SHP77 (cell line): ENCODE results near the gene P4HA2.
"Not testable (repeated sequence)": the region's sequence is repeated elsewhere in the genome, so short reads cannot be mapped to it uniquely, and the experiment has no call there.

Experiments
- DNase-seq, 2 experiments: peaks; one replicate each; lab custom pipeline; 2025; lab: John Stamatoyannopoulos, UW

Gene P4HA2

DNA sequence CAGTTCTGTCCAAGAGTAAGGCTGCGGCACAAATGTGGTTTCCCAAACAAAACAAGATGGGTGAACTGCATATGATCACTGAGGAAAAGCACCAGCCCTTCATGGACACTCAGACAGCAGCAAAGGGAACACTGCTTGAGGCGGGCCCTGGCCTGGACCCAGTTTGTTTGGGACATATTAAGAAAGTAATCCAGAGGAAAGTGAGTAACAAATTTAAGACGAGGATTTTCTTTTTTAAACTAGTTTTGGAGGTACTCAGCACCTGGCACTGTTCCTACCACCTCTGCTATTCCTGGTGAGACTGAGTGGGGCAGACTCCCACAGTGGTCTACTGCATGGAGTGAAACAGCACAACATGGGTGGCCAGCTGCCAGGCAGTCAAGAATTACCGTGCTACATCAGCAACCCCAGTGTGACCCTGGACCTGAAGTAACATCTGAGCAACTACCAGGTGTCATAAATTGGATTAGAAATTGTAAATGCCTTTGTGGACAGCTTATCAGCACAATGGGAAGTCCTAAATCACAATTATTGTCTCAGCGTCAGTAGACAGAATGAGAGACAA is 28.5 kb downstream of the P4HA2 start:
- DNase-seq = no peak

DNA sequence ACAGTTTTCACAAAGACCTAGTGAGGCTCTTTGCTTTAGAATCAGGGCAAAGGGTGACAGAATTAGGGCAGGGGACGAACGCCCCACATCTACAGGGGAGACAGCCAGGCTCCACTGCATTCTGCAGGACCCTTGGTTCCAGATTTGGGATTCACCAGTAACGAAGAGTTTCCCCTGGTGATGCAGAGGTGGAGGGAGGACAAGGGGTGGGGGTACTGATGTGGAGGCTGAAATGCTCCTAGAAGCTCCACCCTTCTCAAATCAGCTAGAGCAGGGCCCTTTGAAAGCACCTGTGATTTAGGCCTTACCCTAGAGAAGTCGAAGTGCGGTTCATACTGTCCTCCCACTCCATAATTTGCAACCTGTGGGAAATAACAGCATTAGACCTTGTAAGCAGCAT is 29.1 kb downstream of the P4HA2 start:
- no peak for DNase-seq

DNA sequence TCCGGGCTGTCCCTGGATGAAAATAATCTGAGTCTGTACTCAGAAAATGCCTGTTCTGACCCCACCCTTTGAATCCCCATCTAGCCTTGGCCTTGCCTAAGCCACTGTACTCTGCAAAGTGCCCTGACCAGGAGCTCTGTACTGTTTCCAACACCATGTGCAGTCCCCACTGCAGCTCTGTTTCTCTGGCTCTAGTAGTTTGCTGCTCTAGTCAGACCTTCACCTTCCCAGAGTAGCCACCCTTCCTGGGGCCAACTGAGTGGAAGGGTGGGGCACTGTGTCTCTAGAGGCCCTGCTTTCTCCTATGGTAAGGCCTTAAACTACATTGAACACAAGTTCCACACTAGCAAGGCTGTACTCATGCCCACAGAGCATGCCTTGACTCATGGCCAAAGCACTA is 31.9 kb downstream of the P4HA2 start:
- DNase-seq = no peak

DNA sequence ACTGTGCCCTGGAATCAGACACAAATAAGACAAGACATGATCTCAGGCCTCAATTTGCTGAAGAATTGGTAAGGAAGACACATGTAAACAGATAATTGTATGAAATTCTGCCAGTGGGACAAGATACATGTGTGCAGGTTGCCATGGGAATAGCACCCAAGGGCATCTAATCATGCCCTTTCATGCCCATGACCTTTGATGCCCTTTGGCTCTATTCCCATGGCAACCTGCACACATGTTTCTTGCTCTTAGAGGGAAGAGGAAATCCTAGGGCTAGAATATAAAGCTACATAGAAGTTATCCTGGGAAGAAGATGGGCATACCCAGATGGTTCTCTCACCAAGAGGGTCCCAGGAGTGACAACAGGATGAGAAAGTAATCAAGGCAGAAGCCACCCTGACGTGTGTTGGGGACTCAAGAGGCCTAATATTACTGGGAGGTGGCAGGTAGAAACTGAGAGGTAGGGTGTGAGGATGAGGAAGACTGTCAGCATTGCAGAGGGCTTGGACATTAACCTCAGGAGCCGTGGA is 34.4 kb downstream of the P4HA2 start:
- no peak for DNase-seq

DNA sequence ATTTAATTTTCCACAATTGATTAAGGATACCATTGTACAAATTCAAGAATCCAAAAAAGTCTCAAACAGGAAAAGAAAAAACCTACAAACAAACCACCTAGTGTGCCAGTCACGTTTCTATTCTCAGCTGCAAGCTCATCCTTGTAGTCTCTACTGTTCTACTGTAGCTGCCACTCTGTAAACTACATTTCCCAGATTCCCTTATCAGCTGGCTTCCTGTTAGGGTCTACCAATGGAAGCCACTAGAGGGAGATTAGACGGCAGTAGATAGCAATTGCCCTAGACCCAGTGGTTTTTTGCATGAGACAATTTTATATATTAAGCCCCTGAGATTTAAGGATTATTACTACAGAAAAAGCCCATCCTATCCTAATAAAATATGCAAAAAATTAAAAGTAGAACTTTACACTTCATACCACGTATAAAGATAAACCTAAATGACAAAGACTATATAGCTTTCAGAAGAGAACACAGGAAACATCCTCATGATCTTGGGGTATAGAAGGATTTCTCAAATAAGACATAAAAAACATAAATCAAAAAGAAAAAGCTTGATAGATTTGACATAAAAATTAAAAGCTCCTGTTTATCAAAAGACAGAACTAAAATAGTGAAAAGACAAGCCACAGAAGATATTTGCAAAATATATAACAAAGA is 37.4 kb downstream of the P4HA2 start:
- peak; percentile 70 to 78 for DNase-seq

DNA sequence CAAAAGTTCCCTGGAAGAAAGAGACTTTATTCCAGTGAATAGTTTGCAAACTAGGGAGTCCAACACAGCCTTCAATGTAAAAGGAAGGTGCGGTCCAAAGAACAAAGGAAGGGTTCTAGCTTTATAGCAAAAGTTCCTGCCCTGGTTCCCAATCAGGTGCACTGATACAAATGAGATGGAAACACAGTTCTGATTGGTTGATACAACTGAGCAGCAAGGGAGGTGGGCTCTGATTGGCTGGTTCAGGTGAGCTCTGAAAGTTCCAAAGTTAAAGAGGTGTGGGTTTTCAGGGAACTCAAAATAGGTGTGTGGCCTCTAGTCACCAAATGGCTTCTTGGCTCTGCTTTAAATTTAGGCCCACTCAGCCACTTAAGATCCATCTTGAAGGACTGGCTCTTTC is 43.1 kb downstream of the P4HA2 start:
- no peak for DNase-seq

DNA sequence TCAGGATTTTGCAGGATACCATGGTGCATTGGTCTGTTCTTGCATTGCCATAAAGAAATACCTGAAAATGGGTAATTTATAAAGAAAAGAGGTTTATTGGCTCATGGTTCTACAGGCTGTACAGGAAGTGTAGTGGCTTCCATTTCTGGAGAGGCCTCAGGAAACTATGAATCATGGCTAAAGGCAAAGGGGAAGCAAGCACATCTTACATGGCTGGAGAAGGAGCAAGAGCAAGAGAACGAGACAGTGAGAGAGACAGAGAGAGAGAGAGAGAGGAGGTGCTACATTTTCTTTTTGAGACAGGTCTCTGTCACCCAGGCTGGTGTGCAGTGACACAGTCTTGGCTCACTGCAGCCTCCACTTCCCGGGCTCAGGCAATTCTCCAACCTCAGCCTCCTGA is 43.9 kb downstream of the P4HA2 start:
- no peak for DNase-seq

DNA sequence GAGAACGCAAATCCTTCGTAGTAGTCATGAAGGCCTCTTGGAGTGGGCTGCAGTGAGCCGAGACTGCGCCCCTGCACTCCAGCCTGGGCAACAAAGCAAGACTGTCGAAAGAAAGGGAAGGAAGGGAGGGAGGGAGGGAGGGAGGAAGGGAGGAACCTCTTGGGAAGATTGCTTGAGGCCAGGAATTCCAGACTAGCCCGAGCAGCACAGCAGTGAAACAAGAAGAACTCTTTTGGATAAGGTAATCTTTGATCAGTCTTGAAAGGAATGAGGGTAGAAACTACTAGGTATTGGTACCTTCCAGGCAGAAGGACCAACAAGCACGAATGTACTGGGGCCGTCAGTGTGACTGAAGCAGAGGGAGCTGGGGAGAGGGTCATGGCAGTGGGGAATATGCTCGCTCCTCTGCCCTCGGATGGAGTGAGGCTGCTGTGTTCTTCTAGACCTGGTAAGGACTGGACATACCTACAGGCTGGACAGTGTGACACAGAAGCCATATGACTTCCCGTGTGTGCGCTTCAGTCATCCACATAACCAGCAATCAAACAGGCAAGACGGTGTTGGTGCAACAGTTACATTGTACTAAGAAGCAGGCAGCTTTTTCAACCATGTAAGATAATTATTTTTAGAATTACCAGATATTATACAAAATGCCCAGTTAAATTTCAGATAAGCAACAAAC is 45.2 kb downstream of the P4HA2 start:
- DNase-seq = no peak

DNA sequence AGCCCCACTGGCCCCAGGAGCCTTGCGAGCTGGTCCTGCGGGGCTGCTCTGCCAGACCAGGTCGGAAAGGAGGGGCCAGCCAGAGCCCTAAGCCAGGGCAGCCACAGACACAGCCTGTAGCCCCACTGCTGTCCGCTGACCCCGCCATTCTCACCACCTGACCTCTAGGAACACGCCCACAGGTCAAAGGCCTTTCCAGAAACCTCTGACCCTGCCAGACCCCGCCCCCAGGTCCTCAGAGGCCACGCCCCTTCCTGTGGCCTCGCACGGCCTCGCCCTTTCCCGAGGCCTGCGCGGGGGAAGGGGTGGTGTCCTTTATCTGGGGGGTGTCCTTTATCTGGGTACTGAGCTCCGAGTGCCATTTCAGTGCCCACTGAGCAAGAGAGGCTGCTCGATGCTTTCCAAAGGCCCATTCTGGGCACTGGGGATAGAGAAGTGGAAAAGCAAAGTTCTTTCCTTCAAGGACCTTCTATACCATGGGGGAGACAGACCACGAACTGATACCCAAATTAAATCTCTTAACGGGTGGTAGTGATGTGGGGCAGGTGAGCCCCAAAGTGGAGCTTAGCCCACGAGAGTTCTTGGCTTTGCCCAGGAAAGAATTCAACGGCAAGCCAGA is 46.5 kb downstream of the P4HA2 start:
- no peak for DNase-seq

DNA sequence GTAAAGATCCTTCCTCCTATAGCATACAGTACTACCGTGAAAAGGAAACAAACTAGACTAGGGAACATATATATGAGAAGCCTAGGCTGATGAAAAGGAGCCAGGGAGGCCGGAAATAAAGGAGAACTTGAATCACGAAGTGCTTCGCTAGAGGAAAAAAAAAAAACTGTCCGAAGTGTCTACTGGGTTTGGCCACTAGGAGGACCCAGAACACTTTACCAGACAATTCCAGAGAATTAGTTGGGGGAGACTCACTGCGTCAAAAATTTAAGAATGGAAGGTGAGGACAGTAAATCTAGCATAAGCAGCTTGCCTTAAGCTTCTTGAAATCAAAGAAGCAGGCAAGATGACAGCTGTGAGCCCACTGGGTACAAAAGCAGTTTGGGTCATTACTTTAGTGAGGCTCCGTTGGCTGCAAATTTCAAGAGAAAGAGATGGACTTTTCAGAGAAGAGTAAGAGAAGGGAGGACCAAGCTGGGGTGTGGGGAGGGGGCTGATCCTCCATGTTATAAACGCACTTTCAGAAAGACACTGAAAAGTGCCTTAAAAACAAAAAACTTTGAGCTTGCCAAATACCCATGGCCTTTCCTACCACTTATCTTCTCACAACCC is 47.4 kb downstream of the P4HA2 start:
- DNase-seq = peak; percentile 27 to 58

DNA sequence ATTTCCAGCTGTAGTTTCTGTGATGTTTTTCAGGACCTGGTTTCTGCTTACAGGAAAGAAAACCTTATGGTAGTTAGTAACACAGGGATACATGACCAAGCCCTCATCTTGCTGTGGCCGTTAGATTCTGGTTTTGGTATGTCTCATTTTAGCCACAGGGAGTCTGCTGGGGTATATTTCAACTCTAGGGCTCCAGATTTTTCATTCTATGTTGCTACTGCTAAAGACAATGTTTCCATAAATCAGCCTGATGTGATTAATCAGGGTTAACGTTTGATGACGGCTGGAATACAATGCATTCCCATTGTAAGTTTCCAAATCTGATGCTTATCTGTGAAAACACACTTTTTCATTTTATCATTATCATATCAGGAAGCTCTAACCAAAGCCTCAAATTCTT is 48.2 kb downstream of the P4HA2 start:
- no peak for DNase-seq

DNA sequence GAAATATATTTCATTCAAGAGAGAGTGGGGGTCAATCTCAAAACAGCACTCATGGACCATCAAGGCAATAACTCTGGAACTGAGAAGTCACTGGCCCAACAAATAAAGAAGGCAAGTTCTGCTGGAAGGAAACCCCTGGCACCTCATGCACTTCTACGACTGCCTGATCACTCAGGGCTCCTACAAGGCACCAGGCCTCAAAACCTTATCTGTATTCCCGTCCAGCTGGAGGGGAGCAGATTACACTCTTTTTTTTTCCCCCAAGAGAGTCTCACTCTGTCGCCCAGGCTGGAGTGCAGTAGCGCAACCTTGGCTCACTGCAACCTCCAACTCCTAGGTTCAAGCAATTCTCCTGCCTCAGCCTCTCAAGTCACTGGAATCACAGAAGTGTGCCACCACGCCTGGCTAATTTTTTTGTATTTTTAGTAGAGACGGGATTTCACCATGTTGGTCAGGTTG is 49.9 kb downstream of the P4HA2 start:
- DNase-seq = no peak

DNA sequence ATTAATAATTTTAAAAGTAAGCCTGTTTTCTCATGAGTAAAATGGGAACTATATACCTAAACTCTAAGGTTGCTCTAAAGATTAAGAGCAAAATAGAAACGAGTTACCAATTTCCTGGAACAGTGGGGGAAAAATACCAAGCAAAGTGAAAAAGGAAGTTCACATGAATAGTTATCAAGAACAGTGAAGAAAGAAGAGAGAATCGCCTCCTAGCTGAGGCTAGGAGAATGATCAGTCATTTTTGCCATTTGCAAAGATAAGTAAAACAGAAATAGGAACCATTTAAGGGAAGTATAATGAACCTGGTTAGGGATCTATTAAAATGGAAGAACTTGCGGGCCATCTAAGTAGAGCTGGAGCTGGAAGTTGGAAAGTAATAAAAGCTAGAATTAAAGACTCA is 50.7 kb downstream of the P4HA2 start:
- DNase-seq = no peak

DNA sequence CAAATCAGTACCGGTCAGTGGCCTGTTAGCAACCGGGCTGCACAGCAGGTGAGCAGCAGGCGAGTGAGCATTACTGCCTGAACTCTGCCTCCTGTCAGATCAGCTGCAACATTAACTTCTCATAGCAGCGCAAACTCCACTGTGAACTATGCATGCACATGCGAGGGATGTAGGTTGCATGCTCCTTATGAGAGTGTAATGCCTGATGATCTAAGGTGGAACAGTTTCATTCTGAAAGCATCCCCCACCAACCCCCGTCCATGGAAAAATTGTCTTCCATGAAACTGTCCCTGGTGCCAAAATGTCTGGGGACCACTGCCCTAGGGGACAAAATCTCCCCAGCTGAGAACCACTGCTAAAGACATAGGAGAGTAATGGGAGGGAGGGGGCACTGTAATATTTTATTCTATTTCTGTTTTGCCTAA is 51.1 kb downstream of the P4HA2 start:
- no peak for DNase-seq

DNA sequence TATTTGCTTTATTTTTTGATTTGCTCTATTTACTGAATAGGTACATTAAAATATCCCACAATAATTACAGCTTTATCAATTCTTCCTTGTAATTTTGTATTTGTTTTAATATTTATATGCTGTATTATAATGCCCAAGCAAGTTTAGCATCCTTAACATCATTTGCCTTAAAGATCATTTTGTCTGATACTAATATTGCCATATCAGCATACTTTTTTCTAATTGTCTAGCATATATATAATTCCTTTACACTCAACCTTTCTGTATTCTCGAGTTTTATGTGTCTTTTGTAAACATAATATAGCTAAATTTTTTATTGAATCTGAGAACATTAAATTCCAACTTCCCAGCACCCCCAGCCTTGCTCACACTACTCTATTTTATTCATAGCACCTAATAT is 64.7 kb downstream of the P4HA2 start:
- no peak for DNase-seq

DNA sequence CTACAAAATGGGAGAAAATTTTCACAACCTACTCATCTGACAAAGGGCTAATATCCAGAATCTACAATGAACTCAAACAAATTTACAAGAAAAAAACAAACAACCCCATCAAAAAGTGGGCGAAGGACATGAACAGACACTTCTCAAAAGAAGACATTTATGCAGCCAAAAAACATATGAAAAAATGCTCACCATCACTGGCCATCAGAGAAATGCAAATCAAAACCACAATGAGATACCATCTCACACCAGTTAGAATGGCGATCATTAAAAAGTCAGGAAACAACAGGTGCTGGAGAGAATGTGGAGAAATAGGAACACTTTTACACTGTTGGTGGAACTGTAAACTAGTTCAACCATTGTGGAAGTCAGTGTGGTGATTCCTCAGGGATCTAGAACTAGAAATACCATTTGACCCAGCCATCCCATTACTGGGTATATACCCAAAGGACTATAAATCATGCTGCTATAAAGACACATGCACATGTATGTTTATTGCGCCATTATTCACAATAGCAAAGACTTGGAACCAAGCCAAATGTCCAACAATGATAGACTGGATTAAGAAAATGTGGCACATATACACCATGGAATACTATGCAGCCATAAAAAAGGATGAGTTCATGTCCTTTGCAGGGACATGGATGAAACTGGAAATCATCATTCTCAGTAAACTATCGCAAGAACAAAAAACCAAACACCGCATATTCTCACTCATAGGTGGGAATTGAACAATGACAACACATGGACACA is 65.9 kb downstream of the P4HA2 start:
- not testable (repeated sequence) for DNase-seq

DNA sequence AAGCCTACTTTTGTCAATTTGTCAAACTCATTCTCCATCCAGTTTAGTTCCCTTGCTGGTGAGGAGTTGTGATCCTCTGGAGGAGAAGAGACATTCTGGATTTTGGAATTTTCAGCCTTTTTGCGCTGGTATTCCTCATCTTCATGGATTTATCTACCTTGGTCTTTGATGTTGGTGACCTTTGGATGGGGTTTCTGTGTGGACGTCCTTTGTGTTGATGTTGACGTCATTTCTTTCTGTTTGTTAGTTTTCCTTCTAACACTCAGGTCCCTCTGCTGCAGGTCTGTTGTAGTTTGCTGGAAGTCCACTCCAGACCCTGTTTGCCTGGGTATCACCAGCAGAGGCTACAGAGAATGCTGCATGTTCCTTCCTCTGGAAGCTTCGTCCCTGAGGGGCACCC is 71.2 kb downstream of the P4HA2 start:
- DNase-seq = no peak

DNA sequence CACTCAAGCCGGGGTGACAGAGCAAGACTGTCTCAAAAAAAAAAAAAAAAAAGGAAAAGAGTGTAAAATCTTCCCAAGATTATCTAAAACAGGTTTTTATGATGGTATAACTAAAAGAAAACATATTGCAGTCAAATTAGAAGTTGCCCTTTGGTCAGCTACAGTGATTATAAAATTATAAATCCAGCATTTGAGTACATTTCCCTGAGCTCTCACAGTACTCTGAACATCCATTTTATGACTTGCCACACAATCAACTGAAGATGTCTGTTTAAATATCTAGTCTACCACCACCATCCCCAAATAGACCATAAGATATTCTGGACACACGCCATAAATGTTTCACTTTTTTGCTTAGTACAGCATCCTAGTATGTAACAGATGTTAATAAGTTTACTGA is 77.1 kb downstream of the P4HA2 start:
- DNase-seq = no peak

DNA sequence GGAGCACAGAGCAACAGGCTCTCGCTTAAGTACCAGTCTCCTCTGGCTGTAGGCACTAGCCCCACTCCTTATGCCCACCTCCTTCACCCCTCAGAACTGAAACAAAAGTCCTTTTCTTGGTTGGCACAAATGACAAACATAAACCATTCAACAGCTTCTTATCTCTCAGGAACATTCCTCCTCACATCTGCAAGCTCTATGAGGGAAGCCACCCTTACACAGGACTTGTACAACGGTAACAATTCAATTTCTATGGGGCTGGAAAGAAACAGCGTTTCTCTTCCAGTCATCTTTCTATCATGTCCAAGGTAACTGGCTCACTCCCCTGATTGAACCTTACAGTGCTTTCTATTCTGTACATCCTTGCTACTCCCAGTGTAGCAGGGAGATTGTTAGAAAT is 80.0 kb downstream of the P4HA2 start:
- no peak for DNase-seq

DNA sequence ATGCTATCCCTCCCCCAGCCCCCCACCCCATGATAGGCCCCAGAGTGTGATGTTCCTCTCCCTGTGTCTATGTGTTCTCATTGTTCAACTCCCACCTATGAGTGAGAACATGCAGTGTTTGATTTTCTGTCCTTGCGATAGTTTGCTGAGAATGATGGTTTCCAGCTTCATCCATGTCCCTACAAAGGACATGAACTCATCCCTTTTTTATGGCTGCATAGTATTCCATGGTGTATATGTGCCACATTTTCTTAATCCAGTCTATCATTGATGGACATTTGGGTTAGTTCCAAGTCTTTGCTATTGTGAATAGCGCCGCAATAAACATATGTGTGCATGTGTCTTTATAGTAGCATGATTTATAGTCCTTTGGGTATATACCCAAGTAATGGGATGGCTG is 82.3 kb downstream of the P4HA2 start:
- not testable (repeated sequence) for DNase-seq

DNA sequence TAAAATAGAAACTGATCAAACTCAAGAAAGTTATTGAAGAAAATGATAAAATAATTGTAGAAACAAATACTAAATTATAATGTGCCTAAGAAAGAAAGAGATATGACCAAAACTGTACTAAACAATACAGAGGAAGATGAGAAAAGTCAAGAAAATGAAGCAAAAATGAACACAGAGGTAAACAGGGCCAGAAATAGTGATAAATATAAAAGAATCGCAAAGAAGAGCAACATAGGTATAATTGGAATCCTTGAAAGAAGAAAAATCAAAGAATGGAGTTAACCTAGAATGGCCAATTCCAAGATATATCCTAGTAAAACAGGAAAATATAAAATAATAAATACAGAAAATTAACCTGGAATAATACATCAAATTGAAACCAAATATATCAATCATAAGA is 84.5 kb downstream of the P4HA2 start:
- no peak for DNase-seq

DNA sequence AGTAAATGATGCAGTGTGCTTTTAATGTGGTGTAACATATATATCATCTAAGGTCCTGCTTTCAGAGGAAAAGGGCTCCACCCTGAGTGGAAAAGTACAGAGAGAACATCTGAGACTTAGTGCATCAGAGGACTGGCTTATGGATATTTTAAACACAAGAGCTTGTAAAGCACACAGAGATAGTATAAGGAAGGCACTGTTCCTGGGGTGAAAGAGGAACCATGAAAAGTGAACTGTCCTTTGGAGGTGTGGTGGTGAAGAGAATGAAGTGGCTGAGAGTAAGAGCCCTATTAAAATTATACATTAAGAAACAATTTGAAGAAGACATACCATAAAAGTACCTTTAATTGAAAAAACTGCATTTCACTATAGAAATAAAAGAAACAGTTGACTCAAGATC is 85.2 kb downstream of the P4HA2 start:
- DNase-seq = no peak
